Gastroesophageal sphincter (tissue), 3 donors: ENCODE data around the gene TET2.

Experiments used
- CTCF ChIP-seq, 4 experiments: fragments of 200-600 bp in 2 of 4; fragments of 450-650 bp in 2 of 4; sonication (generic) in 1 of 4; IDR thresholded peaks; one replicate each; pipeline ENCODE4 v1.5.1; 2017 to 2019; ENCODE audit warnings: antibody characterized with exemption in 4 of 4, mild to moderate bottlenecking in 2 of 4, moderate library complexity in 2 of 4
- POLR2AphosphoS5 ChIP-seq: sonication (generic); formaldehyde crosslinking; IDR thresholded peaks from one replicate; pipeline ENCODE4 v1.6.1; 2017; ENCODE audit warnings: antibody characterized with exemption

- TF ChIP-seq CTCF (IDR thresholded peaks at IDR 0.05), result no peak
- no peak for TF ChIP-seq POLR2AphosphoS5
Measured at GRCh38 chr4:105170711-105171110, 24.0 kb downstream of the TET2 start.
